Islet of Langerhans (tissue), 1 donor: ENCODE measurements around the gene ACTC1.

ENCODE experiments used
- FAIRE-seq: peaks from one replicate; lab custom pipeline; 2011; peaks lifted over from hg19 to GRCh38; lab: Jason Lieb, UNC

ACTC1 gene

DNA sequence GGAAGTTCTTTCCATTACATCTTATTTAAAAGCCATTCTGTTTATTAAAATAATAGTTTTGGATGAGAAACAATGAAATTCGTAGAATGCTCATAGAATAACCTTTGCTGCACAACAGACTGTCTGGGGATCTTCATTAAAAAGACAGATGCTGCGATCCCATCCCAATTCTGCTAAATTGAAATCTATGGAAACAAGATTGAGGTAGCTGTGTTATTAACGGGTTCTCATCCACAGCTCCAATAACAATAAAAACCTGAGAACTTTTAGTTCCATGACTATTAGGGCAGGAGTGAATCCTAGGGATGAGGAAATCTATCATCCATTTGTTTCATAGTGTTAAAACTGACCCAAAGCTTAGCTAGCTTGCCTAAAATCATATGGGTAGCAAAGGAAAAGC, 38.1 kb downstream of the ACTC1 start:
- FAIRE-seq = no peak

DNA sequence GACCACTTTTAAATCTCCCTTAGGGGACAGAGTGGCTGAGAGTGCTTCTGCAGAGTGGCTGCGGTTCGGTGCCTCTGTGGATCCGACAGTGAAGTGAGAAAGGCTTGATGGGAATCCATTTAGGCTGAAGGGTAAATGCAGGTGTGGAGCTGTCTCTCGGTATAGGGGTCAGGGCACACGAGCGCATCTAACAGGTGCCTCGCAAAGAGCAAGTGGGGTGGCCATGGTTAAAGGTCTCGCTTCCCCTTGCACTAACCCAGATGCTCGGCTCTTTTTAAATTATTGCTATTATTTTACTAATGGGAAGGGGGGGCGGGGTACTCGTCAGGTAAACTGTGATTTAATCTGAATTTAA, 40.0 kb downstream of the ACTC1 start:
- FAIRE-seq = no peak

DNA sequence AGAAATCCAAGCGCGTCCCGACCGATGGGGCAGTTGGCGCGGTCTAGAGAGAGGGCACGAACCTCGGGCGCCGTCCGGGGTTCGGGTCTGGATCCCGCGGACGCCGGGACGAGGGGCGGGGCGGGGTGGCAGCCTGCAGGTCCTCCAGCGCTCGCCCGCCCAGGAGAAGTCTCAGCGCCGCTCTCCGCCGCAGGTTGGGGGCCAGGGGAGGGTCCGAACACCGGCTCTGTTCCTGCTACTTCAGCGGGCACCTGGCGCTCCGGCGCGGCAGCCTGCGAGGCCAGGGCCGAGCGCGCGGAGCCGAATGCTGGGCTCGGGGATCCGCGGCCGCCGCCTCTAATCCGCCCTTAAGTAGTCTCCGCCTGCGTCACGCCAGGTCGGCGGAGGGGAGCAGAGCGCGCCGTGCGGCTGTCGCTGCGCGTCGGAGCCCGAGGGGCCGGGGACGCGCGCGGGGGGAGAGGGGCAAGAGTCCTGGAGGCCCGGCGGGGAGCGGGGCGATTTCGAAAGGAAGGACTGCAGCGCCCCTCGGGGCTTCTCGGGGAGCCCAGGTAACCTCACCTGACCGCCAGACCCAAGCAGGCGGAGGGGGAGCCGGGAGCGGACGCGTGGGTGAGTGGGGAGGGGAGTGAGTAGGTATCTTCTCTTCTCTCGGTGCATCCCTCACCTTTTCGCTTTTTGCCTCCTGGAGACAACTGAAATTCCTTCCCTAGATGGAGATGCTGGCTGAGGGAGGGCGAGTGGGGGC, 40.5 kb downstream of the ACTC1 start, which contains the start of gene GJD2:
GJD2 (minus strand) TSS at position 325 of the 745 bp plus-strand sequence. CDS start 510 bp downstream, outside the sequence.
- FAIRE-seq = no peak

DNA sequence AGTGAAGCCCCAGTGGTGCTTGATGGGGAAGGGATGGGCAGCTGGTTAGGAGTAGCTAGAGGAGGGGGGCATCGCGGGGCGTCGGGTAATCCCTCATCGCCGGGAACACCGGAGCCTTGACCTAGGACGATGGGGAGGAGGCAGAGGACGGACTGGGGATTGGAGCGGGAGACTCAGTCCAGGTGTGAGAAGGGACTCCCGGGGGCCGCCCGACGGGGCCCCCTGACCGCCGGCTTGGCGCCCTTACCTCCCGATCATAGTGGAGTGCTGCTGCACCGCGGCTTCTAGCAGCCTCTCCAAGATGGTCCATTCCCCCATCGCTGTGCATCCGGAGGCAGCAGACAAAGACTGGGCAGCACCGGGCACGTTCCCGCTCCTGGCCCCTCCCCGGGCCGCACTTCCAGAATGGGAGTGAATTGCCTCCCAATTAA, 41.2 kb downstream of the ACTC1 start:
- no peak for FAIRE-seq

DNA sequence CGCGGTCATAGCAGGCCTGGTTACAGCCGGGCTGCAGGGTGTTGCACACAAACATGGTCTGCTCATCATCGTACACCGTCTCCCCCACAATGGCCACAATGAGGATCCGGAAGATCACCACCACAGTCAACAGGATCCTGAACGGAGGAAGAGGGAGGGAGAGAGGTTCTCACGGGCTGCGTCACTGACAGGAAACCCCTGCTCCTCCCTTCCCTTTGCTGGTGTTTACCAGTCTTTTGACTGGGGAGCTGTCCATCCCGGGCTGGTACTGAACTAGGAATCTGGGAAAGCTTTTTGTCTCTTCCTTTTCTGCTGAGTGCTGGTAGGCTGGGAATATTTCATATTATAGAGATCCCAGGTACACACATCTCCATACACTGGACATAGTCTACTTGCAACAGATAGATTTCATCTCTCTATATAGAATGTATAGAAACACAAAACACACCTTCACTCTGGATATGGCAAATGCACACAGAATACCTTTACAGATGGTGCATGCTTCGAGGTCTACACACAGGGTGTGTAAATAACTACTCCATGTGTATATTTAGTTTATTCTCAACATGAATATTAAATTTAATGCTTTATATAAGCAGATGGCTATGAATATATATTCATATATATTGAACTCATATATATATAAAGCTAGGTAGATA, 42.0 kb downstream of the ACTC1 start:
- no peak for FAIRE-seq

DNA sequence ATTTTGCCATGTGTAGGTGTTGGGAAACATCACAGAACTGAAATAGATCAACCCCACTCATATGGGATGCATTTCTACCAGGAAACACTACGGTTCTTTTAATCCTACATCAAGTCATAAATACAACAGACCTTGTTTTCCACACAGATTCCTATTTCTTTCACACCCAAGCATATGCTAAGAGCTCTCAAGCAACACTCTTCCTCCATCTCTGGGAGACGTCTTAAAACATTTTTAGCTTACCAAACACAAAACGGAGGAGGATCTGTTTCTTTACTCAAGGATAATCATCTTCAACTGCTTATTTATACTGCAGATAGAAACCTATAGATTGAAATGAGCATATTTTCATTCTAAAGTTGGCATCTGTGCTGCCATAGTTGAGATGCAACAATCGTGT, 45.7 kb downstream of the ACTC1 start:
- no peak for FAIRE-seq
